Superior temporal gyrus (tissue), 1 donor: Measurements from ENCODE around the gene EPHX1.
"Not testable (repeated sequence)": the region's sequence is repeated elsewhere in the genome, so short reads cannot be mapped to it uniquely, and the experiment has no call there.

Experiments
- DNase-seq: peaks from one replicate; pipeline ENCODE4 v3.0.0-alpha.2; 2016; ENCODE audit errors: extremely low spot score

EPHX1 gene

DNA sequence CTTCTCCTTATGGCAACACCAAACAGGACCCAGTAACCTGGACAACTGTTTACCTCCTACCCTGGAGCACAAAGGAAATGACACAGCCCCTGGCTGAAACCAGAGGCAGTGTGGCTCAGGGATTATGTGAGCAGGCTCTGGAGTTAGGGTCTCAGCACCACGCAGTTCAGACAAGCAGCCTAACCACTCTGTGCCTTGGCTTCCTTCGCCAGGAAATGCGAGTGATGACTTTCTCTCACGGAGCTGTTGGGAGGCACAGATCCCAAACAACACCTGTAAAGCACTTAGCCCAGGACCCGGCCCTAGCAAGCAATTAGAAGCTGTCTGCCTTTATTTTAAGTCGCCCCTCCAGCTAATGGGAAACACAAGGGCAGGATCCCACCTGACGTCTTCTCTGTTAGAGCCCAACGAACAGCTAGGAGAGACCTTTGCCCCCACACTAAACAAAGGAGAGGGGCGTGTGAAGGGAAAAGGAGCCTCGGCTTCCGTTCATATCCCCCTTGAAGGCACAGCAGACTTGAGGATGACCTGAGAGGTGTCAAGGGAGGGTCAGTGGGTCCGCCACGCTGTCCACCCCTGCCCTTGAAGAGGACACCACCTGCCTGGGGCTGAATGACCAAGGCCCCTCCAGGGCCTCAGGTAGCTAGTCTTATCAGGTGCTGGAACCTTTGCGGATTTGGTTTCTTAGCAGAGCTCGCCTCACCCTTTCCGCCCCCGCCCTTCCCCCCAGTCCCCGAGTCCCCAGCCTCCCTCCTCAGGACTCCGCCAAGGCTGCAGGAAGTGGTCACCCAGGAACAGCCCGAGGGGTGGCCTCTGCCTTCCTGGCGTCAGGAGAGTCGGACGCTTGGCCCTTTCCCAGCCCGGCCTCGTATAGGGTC is 71.4 kb downstream of the EPHX1 start:
- no peak for DNase-seq

DNA sequence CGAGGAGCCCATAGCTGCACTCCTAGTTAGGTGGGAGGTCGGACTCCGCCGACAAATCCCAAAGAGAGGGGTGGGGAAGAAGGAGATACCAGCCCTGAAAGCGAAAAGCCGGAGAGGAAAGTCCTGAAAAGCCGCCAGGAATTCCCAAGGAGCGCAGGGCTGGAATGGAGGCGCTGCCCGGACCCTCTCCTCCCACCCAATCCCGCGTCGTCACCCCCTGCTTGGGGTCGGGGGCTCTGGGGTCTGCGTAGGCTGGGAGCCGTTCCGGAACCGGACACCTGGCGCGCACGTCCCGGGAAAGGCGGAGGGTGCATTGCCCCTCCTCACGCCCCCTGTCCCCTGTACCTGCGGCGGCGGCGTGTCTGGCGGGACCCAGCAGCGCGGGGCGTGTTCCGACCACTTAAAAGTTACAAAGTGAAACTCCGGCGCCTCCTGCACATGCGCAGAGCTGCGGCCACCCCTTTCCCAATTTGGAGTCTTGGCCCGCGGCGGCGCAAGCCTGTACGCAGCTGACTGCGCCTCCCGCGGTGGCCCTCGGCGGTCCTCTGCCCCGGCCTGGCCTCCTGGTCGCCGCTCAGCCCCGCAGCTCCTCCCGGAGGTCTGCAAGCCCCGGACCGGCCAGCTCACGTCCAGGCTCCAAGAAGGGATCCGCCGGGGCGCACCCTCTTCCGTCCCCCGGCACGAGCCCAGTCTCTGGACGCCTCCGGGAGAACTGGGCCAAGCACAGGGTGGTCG is 72.2 kb downstream of the EPHX1 start, which contains the start of gene TMEM63A:
TMEM63A (minus strand) TSS at position 422 of the 735 bp plus-strand sequence. CDS start 4,800 bp downstream, outside the sequence.
- peak; percentile 89 for DNase-seq

DNA sequence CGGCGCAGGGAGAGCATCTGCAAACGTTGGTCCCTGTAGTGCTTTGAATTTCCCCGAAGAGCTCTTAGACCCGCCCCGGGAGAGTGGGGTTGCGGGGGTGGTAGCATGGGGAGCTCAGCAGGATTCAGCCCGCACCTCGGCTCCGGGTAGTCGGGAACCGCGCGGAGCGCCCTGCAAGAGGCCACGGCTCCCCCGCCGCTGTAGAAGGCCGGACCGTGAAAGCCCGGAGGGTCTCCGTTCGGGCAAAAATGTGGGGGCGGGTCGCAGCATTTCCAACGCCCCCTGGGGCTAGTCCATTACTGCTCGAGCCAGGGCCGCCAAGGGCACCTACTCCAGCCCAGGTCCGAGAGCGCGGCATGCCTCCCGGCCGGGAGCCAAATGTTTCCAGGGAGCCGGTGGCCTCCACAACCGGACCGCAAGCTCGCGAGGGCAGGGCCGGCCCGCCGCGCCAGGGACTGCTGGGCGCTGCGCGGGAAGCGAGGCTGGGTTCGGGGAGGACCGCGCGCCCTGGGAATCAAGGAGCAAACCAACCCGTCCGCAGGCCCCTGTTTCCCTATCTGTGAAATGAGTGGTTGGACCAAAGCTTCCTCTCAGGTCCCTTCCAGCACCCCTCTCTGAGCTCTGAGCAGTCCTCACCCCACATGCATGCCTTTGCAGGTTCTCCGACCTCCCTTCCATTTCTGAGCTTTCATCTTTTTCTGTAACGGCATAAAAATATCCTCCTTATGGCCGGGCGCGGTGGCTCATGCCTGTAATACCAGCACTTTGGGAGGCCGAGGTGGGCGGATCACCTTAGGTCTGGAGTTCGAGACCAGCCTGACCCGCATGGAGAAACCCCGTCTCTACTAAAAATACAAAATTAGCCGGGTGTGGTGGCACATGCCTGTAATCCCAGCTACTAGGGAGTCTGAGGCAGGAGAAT is 73.0 kb downstream of the EPHX1 start:
- DNase-seq = peak; percentile 43

DNA sequence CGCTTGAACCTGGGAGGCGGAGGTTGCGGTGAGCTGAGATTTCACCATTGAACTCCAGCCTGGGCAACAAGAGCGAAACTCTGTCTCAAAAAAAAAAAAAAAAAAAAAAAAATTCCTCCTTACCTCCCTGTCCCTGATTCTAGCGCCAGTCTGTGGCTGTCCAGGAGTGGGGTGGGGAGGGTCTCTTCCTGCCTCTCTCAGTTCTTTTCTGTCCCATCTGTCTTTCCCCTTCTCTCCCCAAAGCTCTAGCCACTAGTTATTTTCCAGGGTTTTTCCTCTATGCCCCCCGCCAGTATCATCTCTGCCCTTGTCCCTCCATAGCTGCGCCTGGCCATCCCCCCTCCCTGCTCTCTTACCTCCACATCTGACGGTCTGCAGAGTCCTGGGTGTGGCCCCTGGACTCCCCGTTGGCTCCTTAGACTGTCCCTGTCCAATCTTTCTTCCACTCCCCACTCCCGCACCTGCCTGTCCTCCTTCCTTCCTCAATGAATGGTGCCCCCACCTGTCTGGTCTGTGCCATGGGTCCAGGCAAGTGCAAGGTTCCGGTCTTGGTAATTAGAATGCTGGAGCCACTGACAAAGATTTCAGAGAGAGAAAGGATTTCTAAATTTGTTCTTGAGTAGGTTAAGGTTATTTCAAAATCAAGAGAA is 73.8 kb downstream of the EPHX1 start:
- no peak for DNase-seq

DNA sequence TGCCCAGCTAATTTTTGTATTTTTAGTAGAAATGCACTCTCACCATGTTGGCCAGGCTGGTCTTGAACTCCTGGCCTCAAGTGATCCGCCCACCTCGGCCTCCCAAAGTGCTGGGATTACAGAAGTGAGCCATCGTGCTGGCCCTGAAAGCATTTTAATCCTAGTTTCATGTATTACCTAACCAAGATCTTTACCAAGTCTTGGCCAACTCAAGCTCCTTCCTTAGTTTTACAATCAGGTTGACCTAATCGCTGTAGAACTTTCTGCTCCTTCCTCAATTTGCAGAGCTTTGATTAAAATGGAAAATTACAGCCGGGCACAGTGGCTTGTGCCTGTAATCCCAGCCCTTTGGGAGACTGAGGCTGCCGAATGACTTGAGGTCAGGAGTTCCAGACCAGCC is 75.4 kb downstream of the EPHX1 start:
- DNase-seq = no peak

DNA sequence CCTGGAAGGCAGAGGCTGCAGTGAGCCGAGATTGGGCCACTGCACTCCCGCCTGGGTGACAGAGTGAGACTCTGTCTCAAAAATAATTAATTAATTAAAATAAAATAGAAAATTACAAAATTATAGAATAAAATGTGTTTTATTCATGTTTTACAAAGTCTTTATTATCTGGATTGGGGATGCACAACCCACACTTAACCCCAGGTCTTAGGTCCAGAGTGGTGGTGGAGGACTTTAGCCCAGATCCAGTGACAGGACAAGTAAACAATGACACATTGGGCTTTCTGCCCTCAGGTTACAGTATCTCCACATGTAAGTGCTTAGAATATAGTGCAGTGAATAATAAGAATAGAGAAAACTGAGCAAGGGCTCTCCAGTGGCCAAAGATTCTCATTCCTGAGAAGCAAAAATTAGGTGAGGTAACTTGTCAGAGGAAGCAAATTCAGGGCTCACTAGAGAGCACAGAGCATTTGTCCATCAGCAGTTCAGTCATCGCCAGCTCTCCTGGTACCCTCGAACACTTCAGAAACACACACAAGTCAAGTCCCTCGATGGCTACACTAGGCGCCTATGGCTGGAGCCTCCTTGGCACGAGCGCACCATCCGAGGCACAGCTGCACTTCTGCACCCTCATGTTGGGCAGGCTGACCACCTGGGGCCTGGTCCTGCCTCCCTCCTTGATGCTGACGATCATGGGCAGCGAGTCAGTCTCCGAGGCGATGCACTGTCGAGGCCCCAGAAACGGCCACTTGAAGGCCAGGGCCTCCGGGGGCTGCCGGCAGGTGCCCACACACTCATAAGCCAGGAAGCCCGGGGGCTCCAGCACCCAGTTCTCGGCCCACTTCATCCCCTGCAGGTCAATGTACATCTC is 76.5 kb downstream of the EPHX1 start:
- DNase-seq = no peak

DNA sequence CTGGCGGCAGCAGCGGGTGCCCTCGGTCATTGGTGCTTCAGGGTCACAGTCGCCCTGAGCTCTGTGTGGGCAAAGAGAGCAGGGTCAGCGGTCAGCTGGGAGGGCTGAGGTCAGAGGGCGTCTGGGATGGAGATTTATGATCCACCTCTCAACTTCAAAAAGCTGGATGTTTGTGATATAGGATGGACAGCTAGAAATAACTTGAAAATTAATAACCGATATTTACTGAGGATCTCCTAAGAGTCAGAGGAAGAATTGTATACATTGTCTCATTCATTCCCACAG is 77.0 kb downstream of the EPHX1 start:
- DNase-seq = no peak

DNA sequence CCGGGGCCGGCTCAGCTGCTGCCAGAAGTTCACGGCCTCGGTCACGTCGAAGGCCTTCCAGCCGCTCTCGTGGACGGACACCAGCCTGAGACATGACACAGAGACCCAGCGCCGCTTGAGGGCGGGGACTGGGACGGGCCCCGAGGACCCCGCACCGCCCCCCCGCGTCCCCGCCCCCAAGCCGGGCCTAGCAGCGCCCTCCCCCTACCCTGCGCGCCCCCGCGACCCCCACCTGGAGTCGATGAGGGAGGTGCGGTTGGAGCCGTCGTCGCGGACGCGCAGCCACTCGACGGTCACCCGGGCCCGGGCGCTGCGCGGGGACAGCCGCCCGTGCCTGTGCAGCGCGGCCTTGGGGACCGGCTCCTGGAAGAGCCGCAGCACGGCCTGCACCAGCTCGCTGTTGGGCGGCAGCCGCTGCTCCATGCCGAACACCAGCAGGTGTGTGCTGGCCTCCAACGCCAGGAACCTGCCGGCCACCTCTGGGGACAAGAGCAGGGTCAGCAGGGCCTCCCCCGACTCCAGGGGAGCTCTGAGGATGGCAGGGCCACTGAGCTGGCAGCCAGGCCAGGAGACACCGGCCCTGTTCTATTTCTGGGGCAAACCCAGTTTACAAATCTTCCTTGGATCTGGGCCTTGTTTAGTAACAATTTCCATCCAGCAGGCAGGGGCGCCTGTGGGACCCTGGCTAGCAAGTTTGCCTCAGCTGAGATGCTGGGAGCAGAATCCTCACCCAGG is 77.8 kb downstream of the EPHX1 start:
- DNase-seq = not testable (repeated sequence)

DNA sequence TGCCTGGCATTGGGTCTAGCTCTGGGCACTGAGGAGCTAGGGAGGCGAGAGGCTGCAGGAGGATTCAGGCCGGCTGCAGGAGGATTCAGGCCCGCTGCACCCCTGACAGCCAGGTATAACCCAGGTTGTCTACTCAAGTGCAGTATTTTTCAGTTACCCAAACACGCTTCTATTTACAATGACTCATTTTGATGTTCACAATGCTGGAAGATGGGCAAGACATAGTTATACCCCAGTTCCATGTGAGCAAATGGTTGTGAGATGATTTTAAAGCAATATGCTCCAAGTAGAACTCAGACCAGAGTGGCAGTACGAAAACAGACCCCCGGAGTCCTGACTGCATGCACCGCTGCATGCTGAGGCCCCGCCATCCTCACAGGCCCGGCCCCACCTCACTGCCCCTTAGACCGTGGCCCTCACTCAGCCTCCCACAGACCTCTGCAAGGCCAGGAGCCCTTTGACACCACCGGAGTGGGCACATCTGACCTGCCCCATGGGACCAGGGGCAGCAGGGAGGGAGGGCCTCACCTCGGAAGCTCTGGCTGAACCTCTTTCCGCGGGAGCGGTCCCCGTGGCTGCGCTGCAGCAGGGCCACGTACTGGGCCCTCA is 78.5 kb downstream of the EPHX1 start:
- DNase-seq = no peak

DNA sequence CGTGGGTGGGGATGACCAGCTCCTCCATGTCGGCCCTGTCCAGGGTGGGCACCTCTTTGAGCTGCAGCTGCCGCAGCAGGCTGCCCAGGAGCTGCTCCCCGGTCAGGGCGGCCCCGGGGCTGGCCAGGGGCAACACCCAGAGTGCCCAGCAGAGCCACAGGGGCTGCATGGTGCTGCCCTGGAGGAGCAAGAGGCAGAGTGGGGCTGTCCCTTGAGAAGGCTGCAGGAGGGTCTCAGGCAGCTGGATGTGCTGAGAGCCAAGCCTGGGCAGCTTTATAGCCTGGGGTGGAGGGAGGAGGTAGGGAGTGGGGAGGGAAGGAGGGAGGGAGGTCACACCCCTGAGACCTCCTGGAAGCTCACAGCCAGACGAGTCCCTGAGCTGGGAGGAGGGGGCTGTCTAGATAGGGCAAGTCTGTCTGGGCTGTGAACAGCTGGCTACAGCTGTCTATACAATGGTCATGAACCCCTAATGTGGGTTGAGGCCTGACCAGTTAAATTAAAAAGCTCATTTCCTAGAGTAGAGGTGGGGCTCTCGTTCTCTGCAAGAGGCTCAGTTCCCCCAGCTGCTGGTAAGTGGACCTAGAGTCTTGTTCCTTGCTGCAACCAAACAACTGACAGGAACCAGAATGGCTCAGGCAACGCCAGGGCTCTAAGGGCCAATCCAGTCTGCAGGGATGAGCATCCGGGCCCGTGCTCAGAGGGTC is 79.1 kb downstream of the EPHX1 start, which contains the start of gene LEFTY1:
LEFTY1 (minus strand) TSS at position 249 of the 704 bp plus-strand sequence; CDS start at position 169, 80 bp downstream.
- DNase-seq = no peak

DNA sequence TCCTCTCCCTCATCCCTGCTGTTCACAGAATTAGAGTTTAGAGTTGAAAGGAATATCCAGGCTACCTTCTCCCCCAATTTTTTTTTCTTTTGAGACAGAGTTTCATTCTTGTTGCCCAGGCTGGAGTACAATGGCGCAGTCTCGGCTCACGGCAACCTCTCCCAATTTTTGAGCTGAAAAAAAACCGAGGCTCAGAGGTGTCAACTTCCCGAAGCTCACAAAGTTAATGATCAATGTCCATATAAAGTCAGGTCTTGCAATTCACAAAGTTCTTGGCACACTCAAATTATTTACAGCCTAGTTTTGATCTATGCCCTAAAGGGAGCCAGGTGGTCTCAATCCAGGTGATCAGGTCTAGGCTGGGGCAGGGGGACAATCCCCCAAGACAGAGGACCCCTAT is 79.8 kb downstream of the EPHX1 start:
- DNase-seq = no peak

DNA sequence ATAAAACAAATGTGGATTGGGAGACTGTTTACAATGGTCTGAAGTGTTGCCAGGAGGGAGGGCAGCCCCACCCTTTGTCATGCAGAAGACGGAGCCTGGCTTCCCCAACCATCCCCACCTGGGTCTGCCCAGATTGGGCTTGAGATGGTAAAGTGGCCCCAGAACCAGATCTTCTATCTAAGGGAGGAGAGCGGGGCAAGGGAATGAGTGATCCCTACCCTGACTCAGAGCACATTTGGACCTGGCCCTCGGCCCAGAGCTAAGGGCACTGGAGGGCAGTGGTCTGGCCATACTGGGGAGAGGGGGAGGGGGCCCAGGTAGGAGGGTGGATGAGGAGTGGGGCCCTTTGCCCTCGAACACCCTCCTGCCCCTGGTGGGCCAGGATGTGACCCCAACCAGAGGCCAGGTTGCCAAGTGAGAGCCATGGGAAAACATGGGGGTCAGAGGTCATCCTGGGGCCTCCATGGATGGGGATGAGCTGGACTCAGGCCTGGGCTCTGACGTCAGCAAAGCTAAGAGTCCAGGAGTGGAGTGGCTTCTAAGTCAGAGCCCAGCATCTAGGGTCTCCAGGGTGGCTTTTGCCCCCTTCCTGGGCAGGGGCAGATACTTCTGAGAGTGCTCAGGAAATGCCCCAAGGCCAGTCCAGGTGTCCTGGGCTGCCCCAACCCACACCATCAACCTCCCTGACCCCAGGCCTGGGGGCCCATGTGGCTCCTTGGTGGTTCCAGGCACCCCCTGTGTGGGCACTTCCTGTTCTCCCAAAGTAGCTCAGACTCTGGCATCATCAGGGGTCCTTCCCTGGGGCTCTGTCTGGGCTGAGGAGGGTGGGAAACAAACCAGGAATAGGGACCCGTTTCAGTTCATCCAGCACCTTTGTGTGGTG is 80.7 kb downstream of the EPHX1 start:
- no peak for DNase-seq

DNA sequence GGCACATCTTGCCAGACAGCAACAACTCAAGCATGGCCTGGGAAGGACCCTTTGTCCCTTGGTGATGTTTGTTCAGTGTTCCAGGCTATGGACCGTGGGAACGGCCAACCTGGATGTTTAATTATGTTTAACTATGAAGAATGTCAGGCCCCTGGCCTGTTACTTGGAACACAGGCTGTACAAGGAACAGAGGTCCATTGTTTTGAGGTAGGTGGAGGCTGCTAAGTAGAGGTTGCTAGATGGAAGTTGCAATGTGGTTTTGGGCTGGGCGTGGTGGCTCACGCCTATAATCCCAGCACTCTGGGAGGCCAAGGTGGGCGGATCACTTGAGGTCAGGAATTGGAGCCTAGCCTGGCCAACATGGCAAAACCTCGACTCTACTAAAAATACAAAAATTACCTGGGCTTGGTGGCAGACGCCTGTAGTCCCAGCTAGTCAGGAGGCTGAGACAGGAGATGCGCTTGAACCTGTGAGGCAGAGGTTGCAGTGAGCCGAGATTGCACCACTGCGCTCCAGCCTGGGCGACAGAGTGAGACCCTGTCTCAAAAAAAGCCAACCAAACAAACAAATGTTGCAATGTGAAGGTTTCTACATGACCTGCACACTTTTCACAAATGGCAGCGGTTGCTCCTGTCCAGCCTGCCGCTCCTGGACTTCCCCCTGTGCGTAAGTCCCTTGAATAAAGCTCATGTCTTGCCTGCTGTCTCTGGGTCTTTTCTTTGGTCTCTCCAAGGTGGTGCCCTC is 81.5 kb downstream of the EPHX1 start:
- no peak for DNase-seq

DNA sequence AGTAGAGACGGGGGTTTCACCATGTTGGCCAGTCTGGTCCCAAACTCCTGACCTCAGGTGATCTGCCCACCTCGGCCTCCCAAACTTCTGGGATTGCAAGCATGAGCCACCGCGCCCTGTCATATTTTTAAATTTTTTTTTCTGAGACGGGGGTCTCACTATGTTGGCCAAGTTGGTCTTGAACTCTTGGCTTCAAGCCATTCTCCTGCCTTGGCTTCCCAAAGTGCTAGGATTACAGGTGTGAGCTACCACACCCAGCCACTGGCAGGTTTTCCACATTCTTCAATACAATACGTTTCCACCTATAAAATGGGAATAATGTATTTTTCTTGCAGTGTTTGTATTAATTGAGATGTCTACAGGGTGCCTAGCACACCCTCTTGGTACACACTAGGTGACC is 82.4 kb downstream of the EPHX1 start:
- DNase-seq = no peak
